HG02642 (cell line): ENCODE measurements around the gene SDCBP2.

Source experiments
- ATAC-seq: cut with Tn5 transposase; IDR thresholded peaks from one replicate; pipeline ENCODE4 v1.9.1; 2021; ENCODE audit warnings: mild to moderate bottlenecking; ENCODE audit not compliant: unreplicated experiment, poor library complexity

Gene SDCBP2

DNA sequence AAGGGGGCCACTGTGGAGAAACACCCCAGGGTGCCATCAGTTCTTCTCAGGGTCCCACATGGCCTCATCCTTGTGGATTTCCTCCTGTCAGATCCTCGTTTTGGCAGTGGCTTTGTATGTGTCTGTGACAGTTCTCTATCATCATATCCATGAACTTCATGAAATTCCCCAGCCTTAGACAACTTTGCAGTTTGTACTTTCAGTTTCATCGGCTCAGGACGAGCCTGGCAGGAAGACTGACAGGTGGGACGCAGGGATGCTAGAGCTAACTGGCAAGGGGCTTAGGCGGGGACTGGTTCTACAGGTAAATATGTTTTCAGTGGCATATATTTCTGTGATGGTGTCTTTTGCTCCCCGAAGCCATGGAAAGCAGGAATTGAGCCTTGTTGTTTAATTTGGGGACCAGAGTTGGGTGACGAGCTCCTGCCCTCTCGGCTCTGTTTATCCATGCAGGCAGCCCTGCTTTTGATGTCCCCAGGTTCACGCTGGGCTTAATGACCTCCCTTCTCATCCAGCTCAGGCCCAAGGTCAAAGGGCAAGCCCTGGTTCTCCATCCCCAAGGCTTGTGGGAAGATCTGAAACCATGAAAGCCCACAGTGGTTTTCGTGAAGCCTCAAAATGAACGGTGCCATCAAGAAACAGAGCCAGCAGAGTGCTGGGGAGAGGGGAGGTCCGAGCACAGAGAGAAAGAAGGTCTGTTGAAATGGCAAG is 11.2 kb downstream of the SDCBP2 start:
- ATAC-seq, result no peak

DNA sequence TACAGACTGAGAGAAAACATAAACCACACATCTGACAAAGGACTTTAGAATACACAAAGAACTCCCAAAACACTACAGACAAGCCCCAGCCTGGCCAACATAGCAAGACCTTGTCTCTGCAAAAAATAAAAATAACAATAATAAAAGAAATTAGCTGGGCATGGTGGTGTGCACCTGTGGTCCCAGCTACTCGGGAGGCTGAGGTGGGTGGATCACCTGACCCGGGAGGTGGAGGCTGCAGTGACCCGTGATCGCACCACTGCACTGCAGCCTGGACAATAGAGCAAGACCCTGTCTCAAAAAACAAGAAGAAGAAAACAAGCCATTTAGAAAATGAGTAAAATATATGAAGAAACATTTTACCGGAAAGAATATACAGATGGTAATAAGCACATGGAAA is 13.1 kb downstream of the SDCBP2 start:
- no peak for ATAC-seq

DNA sequence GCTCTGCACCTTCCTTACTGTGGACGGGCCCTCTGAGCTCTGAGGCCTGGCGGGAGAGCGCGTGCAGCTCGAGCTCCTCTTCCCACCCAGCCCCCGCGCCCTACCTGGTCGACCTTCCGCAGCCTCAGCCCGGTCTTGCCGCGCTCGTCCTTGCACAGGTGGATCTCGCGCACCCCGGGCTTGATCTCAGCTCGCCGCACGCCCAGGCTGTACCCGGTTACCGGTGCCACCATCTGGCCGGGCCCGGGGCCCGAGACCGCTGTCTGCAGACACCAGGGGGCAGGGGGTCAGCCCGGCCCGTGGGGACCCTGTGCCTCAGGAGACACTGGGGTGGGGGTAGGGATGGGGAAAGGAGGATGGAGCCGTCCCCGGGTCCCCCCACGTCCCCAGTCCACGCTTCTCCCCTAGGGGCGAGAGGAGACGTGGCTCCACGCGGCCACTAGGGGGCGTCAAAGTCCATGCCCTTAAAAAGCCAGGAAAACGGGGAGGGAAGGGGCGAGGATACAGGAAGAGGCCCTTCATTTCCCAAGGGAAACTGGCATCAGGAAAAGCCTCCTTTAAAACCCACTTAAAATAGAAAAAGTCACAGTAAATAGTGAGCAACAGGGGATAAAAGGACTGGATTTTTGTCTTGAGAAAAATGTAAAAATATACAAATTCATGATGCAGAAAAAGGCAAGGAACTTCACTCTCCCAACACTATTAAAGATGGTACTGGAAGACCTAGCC is 15.5 kb downstream of the SDCBP2 start:
- ATAC-seq, result no peak

DNA sequence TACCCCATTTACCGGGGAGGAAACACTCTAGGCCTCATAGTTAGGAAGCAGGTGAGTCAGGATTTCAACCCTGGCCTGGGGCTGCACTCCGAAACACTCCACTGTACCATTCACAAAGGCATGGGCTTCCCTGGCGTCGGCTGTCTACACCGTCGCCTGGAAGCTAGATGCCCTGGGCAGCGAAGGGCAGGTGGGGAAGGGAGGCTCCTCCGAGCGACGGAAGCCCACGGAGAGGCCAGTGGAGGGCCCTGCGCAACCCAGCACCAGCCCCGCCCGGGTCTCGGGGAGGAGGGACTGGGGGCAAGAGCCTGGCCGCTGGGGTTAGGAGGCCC is 16.1 kb downstream of the SDCBP2 start:
- ATAC-seq, result no peak

DNA sequence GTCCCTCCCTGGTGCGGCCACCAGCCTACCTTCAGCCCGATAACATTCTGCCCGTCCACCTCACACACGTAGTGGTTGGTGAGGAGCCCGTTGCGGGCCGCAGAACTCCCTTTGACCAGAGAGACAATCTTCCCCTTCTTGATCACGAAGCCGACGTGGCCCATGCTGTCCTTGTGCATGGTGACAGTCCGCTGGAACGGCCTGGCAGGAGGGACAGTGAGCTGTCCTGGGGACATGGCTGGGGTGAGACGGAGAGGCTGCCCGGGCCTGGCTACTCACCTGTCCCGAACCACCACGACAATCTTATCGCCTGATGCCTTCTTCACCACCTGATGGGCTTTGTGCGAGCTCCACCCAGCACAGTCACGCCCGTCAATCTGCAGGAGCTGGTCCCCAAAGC is 16.6 kb downstream of the SDCBP2 start:
- no peak for ATAC-seq

DNA sequence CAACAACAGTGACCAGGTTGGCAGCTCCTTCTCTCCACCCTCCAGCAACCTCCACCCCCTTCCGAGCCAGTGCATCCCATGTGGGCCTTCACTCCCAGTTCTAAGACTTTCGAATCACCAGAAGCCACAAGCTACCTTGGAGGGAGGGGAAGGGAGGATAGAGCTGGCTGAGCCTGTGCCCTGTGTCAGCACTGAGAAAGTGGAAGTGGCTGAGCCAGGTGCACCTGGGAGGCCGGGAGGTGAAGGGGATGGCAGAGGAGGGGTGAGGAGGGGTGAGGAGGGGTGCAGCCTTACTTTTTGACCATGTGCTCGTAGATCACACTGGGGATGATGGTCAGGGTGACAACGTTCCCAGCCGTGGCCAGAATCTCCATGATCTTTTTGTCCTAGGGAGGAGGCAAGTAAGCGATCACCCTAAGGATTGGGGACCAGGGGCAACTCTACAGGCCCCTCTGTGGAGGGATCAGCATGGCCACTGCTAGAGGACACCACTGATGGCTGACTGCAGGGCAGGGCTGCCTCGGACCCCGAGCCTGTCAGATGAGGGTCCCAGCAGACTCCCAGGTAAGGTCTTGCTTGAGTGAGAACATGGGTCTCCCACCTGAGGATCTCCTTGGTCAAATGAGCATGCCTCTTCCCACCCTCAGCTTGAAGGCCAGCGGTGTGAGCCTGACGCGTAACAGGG is 18.3 kb downstream of the SDCBP2 start:
- ATAC-seq, result no peak

DNA sequence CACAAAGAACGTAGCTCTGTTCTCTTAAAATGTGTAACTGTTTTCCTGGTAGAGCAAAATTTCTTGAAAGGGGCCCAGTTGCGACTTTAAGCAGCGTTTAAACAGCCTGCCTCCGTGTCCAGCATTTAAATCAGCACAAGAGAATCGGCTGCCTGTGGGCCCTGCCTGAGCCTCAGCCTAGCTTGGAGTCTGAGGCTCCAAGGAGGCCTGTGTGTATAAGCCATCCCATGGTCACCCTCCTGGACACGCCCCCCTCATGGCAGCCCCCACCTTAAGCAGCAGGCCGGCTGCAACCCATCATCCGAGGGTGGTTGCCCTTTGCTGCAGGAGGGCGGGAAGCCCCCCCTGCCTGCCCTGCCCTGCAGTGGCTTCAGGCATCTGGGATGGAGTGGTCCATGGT is 18.9 kb downstream of the SDCBP2 start:
- no peak for ATAC-seq

DNA sequence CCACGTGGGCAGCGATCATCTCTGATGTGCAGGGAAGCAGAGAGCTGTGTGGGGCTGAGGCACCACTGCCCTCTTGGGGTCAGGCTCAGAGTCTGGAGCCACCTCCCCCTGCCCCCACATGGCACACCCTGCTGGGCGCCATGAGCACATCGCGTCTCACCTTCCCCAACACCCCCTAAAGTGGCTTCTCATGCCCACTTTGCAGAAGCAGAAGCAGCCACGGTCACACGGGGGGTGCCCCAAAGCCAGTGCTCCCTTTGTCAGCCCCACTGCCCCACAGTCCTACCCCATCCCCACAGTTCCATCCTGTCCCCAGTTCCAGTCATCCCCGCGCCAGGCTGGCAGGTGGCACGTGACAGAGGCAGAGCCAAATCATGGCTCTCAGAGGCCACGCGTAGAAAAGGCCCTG is 19.5 kb downstream of the SDCBP2 start:
- ATAC-seq, result no peak

DNA sequence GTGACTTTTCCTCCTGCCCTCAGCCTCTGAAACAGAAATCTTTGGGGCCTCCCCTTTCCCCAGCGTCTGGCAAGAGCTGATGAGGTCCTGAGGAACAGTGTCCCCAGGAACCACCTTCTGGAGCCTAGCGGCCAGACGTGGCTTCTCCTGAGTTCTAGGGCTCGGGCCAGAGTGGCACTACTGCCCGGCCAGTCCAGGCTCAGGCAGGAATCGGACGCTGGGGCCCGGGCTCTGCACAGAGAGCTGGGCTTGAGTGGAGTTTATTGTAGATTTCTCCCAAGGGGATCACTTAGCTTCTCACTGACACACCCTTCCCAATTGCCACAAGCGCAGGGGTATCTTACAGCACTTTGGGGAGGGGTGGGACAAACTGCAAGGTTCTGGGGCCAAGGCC is 20.2 kb downstream of the SDCBP2 start:
- no peak for ATAC-seq

DNA sequence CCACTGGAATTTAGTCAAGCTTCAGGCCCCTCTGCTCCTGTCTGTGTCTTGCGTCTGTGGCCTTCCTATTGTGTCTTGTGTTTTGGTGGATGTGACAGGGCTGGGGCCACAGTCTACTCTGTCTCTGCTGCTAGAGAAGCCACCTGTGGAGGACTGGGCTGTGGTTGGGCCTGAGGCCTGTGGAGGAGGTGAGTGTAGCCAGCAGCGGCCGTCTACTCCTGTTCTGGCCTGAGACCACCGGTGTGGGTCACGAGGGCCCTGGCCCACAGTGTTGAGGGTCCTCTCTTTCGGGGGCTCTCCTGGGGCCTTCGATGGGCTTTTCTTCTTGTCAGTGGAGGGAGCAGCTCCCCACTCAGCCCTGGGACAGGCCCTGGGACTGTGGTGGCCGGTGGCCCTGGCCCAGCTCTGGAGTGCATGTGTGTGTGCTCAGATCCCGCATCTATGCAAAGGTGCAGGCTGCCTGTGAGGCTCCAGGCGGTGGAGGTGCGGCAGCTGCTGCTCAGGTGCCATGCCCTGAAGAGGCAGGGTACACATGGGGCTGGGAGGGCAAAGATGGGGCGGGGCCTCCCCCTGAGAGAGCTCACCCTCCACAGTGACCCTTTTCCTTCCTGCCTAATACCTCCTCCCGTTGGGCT is 20.8 kb downstream of the SDCBP2 start:
- no peak for ATAC-seq

DNA sequence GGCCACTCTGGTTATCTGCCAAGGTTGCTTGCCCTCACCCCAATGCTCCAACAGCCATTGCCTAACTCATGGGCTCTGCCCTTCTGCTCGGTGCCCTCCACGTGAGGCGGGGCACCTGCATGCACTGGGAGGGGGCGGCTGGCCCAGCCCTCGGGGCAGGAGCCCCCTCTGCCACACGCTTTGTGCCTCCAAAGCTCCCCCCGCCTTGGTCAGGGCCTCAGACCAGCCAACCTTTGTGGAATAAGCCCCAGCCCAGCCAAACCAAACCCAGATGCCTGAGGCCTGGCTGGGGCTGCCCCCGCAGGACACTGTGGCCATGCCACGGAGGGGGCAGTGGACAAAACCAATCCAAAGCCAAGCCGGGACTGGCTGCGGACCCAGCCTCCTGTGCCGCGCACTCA is 21.4 kb downstream of the SDCBP2 start:
- no peak for ATAC-seq

DNA sequence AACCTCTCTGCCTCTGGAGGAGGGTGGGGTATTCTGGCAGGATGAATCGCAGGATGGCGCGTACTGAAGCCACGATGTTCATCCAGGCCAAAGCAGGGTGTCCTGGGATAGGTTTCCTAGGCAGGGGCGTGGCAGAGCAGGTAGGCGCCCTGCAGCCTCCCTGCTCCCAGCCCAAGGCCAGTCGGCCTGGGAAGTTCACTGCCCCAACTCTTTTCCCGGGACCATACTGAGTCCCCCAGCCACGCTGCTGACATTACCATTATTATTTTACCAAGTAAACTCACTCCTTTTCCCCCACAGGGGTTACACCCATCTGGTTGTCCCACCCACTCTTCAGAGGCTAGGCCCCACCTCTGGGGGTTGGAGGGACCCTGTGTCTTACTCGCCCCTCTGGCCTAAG is 21.8 kb downstream of the SDCBP2 start:
- ATAC-seq, result no peak

DNA sequence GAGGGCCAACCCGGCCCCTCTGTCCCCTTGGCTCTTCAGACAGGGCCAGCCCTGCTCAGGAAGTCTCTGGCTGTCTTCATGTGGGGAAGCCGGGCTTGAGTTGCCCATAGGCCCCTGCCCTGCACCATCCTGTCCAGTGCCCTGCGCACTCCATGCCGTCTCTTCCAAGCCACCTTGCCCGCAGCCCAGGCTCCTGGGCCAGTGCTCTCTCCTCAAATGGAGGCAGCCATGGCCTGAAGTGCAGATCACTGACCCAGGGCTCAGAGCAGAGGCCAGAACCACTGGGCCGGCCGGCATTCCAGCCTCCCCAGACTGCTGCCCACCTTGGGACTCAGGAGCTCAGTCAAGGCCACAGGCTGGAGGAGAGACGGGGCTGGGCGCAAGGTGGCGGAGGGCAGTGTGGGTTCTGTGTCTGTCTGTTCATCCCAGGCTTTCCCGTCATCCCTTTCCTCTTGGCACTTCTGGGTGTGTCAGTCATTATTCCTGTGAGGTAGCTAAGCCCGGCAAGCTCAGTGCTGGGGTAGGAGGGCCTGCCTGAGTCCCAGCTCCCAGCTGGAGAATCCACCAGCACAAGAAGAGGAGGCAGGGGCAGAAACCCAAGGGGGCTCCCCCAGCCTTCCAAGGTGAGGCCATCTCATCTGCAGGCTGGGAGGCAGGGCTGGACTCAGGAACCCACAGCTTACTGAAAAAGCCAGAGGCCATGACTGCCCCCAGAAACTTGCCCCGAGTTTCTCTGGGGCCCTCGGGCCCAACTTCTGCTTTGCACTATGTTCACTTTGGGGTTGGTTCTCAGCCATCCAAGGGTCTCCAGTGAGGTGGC is 22.4 kb downstream of the SDCBP2 start:
- ATAC-seq, result no peak

DNA sequence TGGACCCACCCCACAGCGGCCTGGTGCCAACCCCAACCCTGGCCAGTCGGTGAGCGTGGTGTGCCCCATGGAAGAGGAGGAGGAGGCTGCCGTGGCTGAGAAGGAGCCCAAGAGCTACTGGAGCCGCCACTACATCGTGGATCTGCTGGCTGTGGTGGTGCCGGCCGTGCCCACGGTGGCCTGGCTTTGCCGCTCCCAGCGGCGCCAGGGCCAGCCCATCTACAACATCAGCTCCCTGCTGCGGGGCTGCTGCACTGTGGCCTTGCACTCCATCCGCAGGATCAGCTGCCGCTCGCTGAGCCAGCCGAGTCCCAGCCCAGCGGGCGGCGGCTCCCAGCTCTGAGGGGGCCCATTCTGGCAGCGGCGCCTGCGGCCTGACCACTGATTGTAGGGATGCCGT is 23.2 kb downstream of the SDCBP2 start:
- no peak for ATAC-seq

DNA sequence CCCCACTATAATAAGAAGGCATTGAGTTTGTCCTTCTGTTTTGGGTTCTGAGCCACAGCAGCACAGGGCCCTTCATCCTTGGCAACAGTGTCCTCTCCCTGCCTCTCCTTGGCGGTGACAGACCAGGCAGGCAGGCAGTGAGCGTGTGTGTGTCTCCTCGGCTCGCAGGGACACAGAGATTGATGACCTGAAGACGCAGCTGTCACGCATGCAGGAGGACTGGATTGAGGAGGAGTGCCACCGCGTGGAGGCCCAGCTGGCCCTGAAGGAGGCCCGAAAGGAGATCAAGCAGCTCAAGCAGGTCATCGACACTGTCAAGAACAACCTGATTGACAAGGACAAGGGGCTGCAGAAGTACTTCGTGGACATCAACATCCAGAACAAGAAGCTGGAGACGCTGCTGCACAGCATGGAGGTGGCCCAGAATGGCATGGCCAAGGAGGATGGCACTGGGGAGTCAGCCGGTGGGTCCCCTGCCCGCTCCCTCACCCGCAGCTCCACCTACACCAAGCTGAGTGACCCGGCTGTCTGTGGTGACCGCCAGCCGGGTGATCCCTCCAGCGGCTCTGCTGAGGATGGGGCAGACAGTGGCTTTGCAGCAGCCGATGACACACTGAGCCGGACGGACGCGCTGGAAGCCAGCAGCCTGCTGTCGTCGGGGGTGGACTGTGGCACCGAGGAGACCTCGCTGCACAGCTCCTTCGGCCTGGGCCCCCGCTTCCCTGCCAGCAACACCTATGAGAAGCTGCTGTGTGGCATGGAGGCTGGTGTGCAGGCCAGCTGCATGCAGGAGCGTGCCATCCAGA is 24.0 kb downstream of the SDCBP2 start:
- ATAC-seq, result no peak

DNA sequence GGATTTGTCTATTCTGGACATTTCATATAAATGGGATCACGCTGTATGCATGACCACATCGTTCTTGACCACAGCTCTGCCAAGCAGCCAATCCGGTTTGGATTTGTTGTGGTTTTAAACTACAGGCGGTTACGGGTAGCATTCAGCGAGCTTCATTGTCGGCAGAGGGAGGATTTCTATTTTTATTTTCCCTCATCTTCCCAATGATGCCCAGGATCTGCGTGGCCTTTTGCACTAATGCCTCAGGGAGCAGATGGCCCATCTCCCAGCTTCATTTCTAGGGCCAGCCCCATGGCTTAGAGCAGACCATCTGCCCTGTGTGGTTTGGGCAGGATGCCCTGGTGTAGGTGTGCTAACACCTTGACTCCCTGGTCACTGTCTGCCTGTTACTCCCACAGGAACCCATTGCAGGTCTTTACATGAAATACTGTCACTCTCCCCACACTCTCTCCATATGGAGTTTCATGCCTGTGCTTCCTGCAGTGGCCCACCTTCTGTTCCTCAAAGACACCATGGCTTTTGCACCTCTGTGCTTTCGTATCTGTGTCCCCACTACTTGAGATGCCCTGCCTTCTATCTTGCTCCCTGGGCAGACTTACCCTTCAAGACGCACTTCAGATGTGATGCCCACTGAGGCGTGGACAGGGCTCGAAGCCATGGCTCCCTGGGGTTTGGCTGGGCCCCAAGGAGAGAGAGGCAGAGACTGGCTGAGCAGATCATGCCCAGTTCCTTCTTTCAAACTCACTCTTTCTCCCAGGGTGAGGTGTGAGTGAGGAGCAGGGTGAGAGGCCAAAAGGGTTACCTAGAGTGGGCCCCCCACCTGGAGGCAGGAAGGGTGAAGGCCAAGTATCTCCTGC is 26.0 kb downstream of the SDCBP2 start:
- no peak for ATAC-seq

DNA sequence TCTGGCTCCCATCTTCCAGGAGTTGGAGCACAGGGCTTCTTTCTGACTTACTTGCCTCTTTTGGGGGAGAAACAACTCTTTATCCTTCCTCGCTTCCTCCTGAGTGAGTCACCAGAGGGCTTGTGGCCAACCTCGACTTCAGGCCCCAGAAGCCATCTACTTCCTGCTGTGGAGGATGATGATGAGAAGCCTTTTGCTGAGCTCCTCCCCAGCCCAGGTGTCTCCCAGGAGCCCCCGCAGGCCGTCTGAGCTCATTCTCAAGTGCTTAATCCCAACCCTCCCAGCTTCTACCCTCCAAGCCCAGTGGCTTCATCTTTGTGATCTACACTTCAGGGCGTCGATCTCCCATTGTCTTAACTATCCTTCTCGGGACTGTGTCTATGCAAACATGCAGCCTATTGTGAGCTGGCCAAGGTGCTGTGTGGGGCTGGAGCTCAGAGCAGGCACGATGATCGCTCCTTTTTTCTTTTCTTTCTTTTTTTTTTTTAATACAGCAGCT is 27.9 kb downstream of the SDCBP2 start:
- ATAC-seq, result no peak

DNA sequence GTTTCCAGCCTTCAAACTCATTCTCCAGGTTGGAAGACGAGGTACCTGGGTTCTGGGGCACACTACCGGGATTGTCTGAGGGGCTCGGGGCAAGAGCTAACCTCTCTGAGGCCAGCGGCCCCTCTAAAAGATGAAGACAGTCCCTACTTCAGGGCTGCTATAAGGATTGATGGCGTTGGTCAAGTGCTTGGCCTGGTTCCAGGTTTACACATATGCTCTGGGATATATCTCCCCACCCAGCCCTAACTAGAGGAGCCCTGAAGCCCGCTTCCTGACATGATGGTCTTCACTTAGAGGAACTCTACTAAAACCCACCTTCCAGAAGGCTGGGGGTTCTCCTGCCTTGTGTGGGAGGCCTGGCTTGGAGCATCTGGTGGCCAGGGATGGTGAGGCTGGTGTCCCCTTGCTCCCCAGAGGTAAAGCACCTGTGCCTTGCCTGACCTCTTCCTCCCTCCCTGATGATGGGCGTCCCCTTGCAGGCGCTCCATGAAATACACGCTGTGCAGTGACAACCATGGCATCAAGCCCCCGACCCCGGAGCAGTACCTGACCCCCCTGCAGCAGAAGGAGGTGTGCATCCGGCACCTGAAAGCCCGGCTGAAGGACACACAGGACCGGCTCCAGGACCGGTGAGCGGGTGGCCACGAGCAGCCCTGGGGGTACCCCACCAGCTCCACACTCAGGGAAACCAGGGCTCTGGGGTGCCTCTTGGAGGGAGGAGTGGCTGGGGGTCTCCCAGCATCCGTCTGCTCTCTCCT is 28.7 kb downstream of the SDCBP2 start:
- no peak for ATAC-seq
